CD14-positive monocyte (primary cell): ENCODE data around the gene EGF. TPM values are rescaled to one million over a fixed set of nuclear protein-coding genes. Genes with fewer than 3 reads are reported as not detected.

Experiments used
- DNase-seq, 3 donors: peaks; one replicate each; pipeline ENCODE4 v3.0.0-alpha.2; 2011 to 2022
- H2AFZ ChIP-seq: 2 replicates; pipeline ENCODE4 v1.6.0; 2012; ENCODE audit warnings: mild to moderate bottlenecking, low read depth, low read length, inconsistent platforms; ENCODE audit not compliant: insufficient read depth, poor library complexity, severe bottlenecking
- H3K27ac ChIP-seq, 2 donors: 1 replicate in 1 of 2; 2 replicates in 1 of 2; pipeline ENCODE4 v1.5.1; 2012 to 2013; ENCODE audit warnings: low read length in 2 of 2, control low read depth in 1 of 2, inconsistent platforms in 1 of 2, low read depth in 1 of 2, mild to moderate bottlenecking in 1 of 2
- H3K27me3 ChIP-seq, 2 donors: one replicate each; pipeline versions ENCODE4 v1.6.0 to v1.6.1; 2011 to 2013; ENCODE audit warnings: low read length in 2 of 2; ENCODE audit not compliant: control insufficient read depth in 2 of 2, insufficient read depth in 2 of 2
- H3K36me3 ChIP-seq, 2 donors: replicated peaks in 1 of 2; 1 replicate in 1 of 2; 2 replicates in 1 of 2; pipeline versions ENCODE4 v1.5.1 to v1.6.1; 2012 to 2013; ENCODE audit warnings: low read length in 2 of 2, control low read depth in 1 of 2, inconsistent platforms in 1 of 2, mild to moderate bottlenecking in 1 of 2; ENCODE audit not compliant: insufficient read depth in 2 of 2, control insufficient read depth in 1 of 2
- H3K4me1 ChIP-seq, 2 donors: 1 replicate in 1 of 2; 2 replicates in 1 of 2; pipeline versions ENCODE4 v1.5.1 to v1.6.1; 2012 to 2013; ENCODE audit warnings: low read length in 2 of 2, control low read depth in 1 of 2, inconsistent platforms in 1 of 2, mild to moderate bottlenecking in 1 of 2, moderate library complexity in 1 of 2; ENCODE audit not compliant: insufficient read depth in 2 of 2, control insufficient read depth in 1 of 2
- H3K4me2 ChIP-seq: replicated peaks from 2 replicates; pipeline ENCODE3; 2012; ENCODE audit warnings: low read length, moderate library complexity, mild to moderate bottlenecking; ENCODE audit not compliant: poor library complexity, severe bottlenecking; ENCODE audit errors: extremely low read depth
- H3K4me3 ChIP-seq, 3 experiments: fragments of 200-600 bp in 1 of 3; sonication (generic) in 1 of 3; replicated peaks in 1 of 3; 1 replicate in 2 of 3; 2 replicates in 1 of 3; pipeline ENCODE4 v1.5.1; 2011 to 2013; ENCODE audit warnings: low read length in 3 of 3, mild to moderate bottlenecking in 3 of 3, control low read depth in 2 of 3, low read depth in 2 of 3, inconsistent platforms in 1 of 3, moderate library complexity in 1 of 3
- H3K79me2 ChIP-seq: 2 replicates; pipeline ENCODE4 v1.6.0; 2012; ENCODE audit warnings: mild to moderate bottlenecking, control low read depth, inconsistent platforms, low read length, moderate library complexity; ENCODE audit not compliant: insufficient read depth
- H3K9ac ChIP-seq: 2 replicates; pipeline ENCODE4 v1.6.0; 2017; ENCODE audit warnings: low read length, mild to moderate bottlenecking; ENCODE audit not compliant: insufficient read depth, poor library complexity, severe bottlenecking
- H3K9me3 ChIP-seq, 2 donors: replicated peaks in 1 of 2; 1 replicate in 1 of 2; 2 replicates in 1 of 2; pipeline versions ENCODE4 v1.5.1 to v1.6.1; 2012 to 2013; ENCODE audit warnings: low read length in 2 of 2, control low read depth in 1 of 2; ENCODE audit not compliant: control insufficient read depth in 1 of 2, insufficient read depth in 1 of 2
- H4K20me1 ChIP-seq: 2 replicates; pipeline ENCODE4 v1.6.0; 2012; ENCODE audit warnings: mild to moderate bottlenecking, low read length, control low read depth, moderate library complexity; ENCODE audit not compliant: insufficient read depth
- H3K27ac Mint-ChIP-seq, 7 donors: one replicate each; pipeline ENCODE4 v1.8.0; 2020; ENCODE audit warnings: mild to moderate bottlenecking in 7 of 7, mixed read lengths in 7 of 7, moderate library complexity in 6 of 7, inconsistent platforms in 2 of 7
- H3K27me3 Mint-ChIP-seq, 3 donors: one replicate each; pipeline ENCODE4 v1.8.0; 2021 to 2022; ENCODE audit warnings: low read depth in 3 of 3, mild to moderate bottlenecking in 3 of 3, mixed read lengths in 3 of 3, moderate library complexity in 3 of 3, inconsistent platforms in 1 of 3
- H3K36me3 Mint-ChIP-seq, 2 donors: one replicate each; pipeline ENCODE4 v1.8.0; 2020; ENCODE audit warnings: mixed read lengths in 2 of 2, inconsistent platforms in 1 of 2, mild to moderate bottlenecking in 1 of 2
- H3K4me1 Mint-ChIP-seq: one replicate; pipeline ENCODE4 v1.8.0; 2020; ENCODE audit warnings: mild to moderate bottlenecking, mixed read lengths
- H3K4me3 Mint-ChIP-seq, 2 donors: one replicate each; pipeline ENCODE4 v1.8.0; 2020; ENCODE audit warnings: mild to moderate bottlenecking in 2 of 2, mixed read lengths in 2 of 2, moderate library complexity in 1 of 2
- H3K9me3 Mint-ChIP-seq, 7 donors: one replicate each; pipeline ENCODE4 v1.8.0; 2020 to 2022; ENCODE audit warnings: mixed read lengths in 7 of 7, mild to moderate bottlenecking in 6 of 7, moderate library complexity in 6 of 7, inconsistent platforms in 2 of 7
- CTCF ChIP-seq: fragments of 200-600 bp; IDR thresholded peaks from one replicate; pipeline ENCODE4 v1.8.0; 2022; ENCODE audit warnings: antibody characterized with exemption, mild to moderate bottlenecking
- WGBS: methylation state at CpG from one replicate; pipeline ENCODE4 v1.1.5; 2013; ENCODE audit warnings: missing lambda C conversion rate; ENCODE audit not compliant: insufficient coverage; 5-methylcytosine and 5-hydroxymethylcytosine counted together
- intact Hi-C, 2 donors: fragments of 100-400 bp; cut with micrococcal nuclease; formaldehyde crosslinking; loops; one replicate each; pipeline versions ENCODE4 v1.15.0 to v1.15.1; 2023
- polyA plus RNA-seq, 3 donors: library from polyadenylated mRNA; depleted of rRNA in 1 of 3; unstranded in 2 of 3; stranded (reverse) in 1 of 3; fragments of 300-500 nt in 2 of 3; fragments of >200 nt in 1 of 3; fragmentation: Illumina TruSeq in 2 of 3; gene quantifications; 1 replicate in 2 of 3; 2 replicates in 1 of 3; pipeline ENCODE4 v1.2.3, GENCODE V29; 2012 to 2021

The EGF gene
- polyA plus RNA-seq, 3 donors = 0.17 to 4.8 TPM; not detected in 1

- H3K27ac Mint-ChIP-seq = peak overlapping the region in 1 of 7 donors; percentile 21
These were observed 60.3 kb downstream of the EGF start for GRCh38 chr4:109972786-109973528.

GRCh38 chr4:109973529-109973905, 60.8 kb downstream of the EGF start:
- Histone ChIP-seq H3K4me1 (peaks cover 18 to 21% of the 10 kb centered on the region in 2 donors), H3K4me2 (no peak overlapping the region), H3K27me3 (no peaks in the 10 kb centered on the region), H4K20me1 (no peaks in the 10 kb centered on the region), H3K79me2 (no peaks in the 10 kb centered on the region), H3K4me3 (no peak overlapping the region), H3K27ac (no peak overlapping the region), H3K9me3 (no peaks in the 10 kb centered on the region), H2AFZ (no peak overlapping the region), H3K9ac (no peak overlapping the region), H3K36me3 (no peaks in the 10 kb centered on the region)
- WGBS = 68% methylated on average over 2 of the region's 2 CpGs
- no peaks in the 10 kb centered on the region for H3K36me3 Mint-ChIP-seq
- peak overlapping the region in 1 of 7 donors; percentile 21 for H3K27ac Mint-ChIP-seq
- no peak for TF ChIP-seq CTCF
- no peak for DNase-seq
- H3K4me1 Mint-ChIP-seq = peaks cover 20% of the 10 kb centered on the region
- H3K27me3 Mint-ChIP-seq = peaks cover 0 to 4% (median 2%) of the 10 kb centered on the region in 3 donors
- no peak overlapping the region for H3K4me3 Mint-ChIP-seq
- no peaks in the 10 kb centered on the region for H3K9me3 Mint-ChIP-seq
- intact Hi-C loops = loop anchor here in 1 of 2 donors (10.0 kb wide), 1 partner anchor 549 kb away; no protein-coding TSS in a partner anchor

More at GRCh38 chr4:109972786-109973528, 60.3 kb downstream of the EGF start:
- Mint-ChIP-seq H3K4me3 (no peak overlapping the region), H3K9me3 (no peaks in the 10 kb centered on the region), H3K4me1 (peaks cover 17% of the 10 kb centered on the region), H3K36me3 (no peaks in the 10 kb centered on the region), H3K27me3 (peaks cover 0 to 4% (median 0%) of the 10 kb centered on the region in 3 donors)
- Histone ChIP-seq H2AFZ (peak overlapping the region; percentile 26), H3K4me2 (no peak overlapping the region), H3K27ac (no peak overlapping the region), H3K79me2 (no peaks in the 10 kb centered on the region), H3K9ac (no peak overlapping the region), H3K4me1 (peaks cover 19 to 23% of the 10 kb centered on the region in 2 donors), H4K20me1 (no peaks in the 10 kb centered on the region), H3K27me3 (no peaks in the 10 kb centered on the region), H3K4me3 (no peak overlapping the region), H3K36me3 (no peaks in the 10 kb centered on the region), H3K9me3 (no peaks in the 10 kb centered on the region)
- intact Hi-C loops = loop anchor here in 1 of 2 donors (10.0 kb wide), 1 partner anchor 548 kb away; no protein-coding TSS in a partner anchor
- no peak for TF ChIP-seq CTCF
- no peak for DNase-seq
- 96% methylated on average over 3 of the region's 5 CpGs for WGBS
